ENCODE measurements around the gene RPA4.

Gene RPA4

GRCh38 chrX:96884027-96884426, 319 bp downstream of the RPA4 start:
- Histone ChIP-seq H3K4me3 (ENCODE audit: low read depth, low read length) (no peak overlapping the region), H3K27ac (no peak overlapping the region), H3K27me3 (replicated peaks) (no peaks in the 10 kb centered on the region), H3K36me3 (replicated peaks) (no peaks in the 10 kb centered on the region)
- TF ChIP-seq CTCF (IDR thresholded peaks at IDR 0.05; ENCODE audit: low read depth, low read length, missing control alignments) = no peak
- in situ Hi-C loops (cut with HindIII; ENCODE audit: low pct_ligation_motif_present, low sequenced_read_pairs) = no loop called here
- DNase-seq = no peak

- Histone ChIP-seq H3K36me3 (replicated peaks) (no peaks in the 10 kb centered on the region), H3K4me3 (ENCODE audit: low read depth, low read length) (no peak overlapping the region), H3K27me3 (replicated peaks) (no peaks in the 10 kb centered on the region), H3K27ac (no peak overlapping the region)
- in situ Hi-C loops (cut with HindIII; ENCODE audit: low pct_ligation_motif_present, low sequenced_read_pairs) = no loop called here
- no peak for TF ChIP-seq CTCF (IDR thresholded peaks at IDR 0.05; ENCODE audit: low read depth, low read length, missing control alignments)
- peak; percentile 9 for DNase-seq
Observed at GRCh38 chrX:96889726-96890125, 6.0 kb downstream of the RPA4 start.

GRCh38 chrX:96906741-96907140, 23.0 kb downstream of the RPA4 start:
- Histone ChIP-seq H3K27ac (no peak overlapping the region), H3K36me3 (replicated peaks) (no peaks in the 10 kb centered on the region), H3K27me3 (replicated peaks) (no peaks in the 10 kb centered on the region), H3K4me3 (ENCODE audit: low read depth, low read length) (no peak overlapping the region)
- DNase-seq = no peak
- TF ChIP-seq CTCF (IDR thresholded peaks at IDR 0.05; ENCODE audit: low read depth, low read length, missing control alignments) = no peak
- in situ Hi-C loops (cut with HindIII; ENCODE audit: low pct_ligation_motif_present, low sequenced_read_pairs) = no loop called here

- no peaks in the 10 kb centered on the region for H3K27me3 ChIP-seq (replicated peaks)
- no peak overlapping the region for H3K4me3 ChIP-seq (ENCODE audit: low read depth, low read length)
- no peak overlapping the region for H3K27ac ChIP-seq
- H3K36me3 ChIP-seq (replicated peaks) = no peaks in the 10 kb centered on the region
- DNase-seq = no peak
- no peak for TF ChIP-seq CTCF (IDR thresholded peaks at IDR 0.05; ENCODE audit: low read depth, low read length, missing control alignments)
- in situ Hi-C loops (cut with HindIII; ENCODE audit: low pct_ligation_motif_present, low sequenced_read_pairs) = no loop called here
Observed at GRCh38 chrX:96907516-96908272, 24.0 kb downstream of the RPA4 start.

- no peak overlapping the region for H3K27ac ChIP-seq
- no peak for TF ChIP-seq CTCF (IDR thresholded peaks at IDR 0.05; ENCODE audit: low read depth, low read length, missing control alignments)
- no peaks in the 10 kb centered on the region for H3K27me3 ChIP-seq (replicated peaks)
- no peak overlapping the region for H3K4me3 ChIP-seq (ENCODE audit: low read depth, low read length)
- no peak for DNase-seq
- in situ Hi-C loops (cut with HindIII; ENCODE audit: low pct_ligation_motif_present, low sequenced_read_pairs) = no loop called here
- H3K36me3 ChIP-seq (replicated peaks) = no peaks in the 10 kb centered on the region
Observed at GRCh38 chrX:96909291-96909690, 25.6 kb downstream of the RPA4 start.

- TF ChIP-seq CTCF (IDR thresholded peaks at IDR 0.05; ENCODE audit: low read depth, low read length, missing control alignments) = no peak
- no peak overlapping the region for H3K27ac ChIP-seq
- no peak overlapping the region for H3K4me3 ChIP-seq (ENCODE audit: low read depth, low read length)
- no peaks in the 10 kb centered on the region for H3K36me3 ChIP-seq (replicated peaks)
- in situ Hi-C loops (cut with HindIII; ENCODE audit: low pct_ligation_motif_present, low sequenced_read_pairs) = no loop called here
- DNase-seq = no peak
- H3K27me3 ChIP-seq (replicated peaks) = no peaks in the 10 kb centered on the region
Observed at GRCh38 chrX:96918864-96919263, 35.2 kb downstream of the RPA4 start.
